H9 (cell line): ENCODE results near the gene SLC6A3. TPM values are rescaled to one million over a fixed set of nuclear protein-coding genes. Genes with fewer than 3 reads are reported as not detected.

ENCODE experiments used
- DNase-seq: peaks from one replicate; pipeline ENCODE4 v3.0.0-alpha.2; 2017
- H2AFZ ChIP-seq: one replicate; pipeline ENCODE4 v1.6.1; 2013; ENCODE audit warnings: mild to moderate bottlenecking, low read length, control low read depth, moderate library complexity
- H2AK5ac ChIP-seq: 2 replicates; pipeline ENCODE4 v1.6.1; 2013; ENCODE audit warnings: low read length, control low read depth, mixed read lengths; ENCODE audit not compliant: insufficient read length
- H2BK120ac ChIP-seq: one replicate; pipeline ENCODE4 v1.6.1; 2013; ENCODE audit warnings: low read depth, mild to moderate bottlenecking, low read length, control low read depth, inconsistent platforms; ENCODE audit not compliant: poor library complexity, severe bottlenecking
- H2BK12ac ChIP-seq: 2 replicates; pipeline ENCODE4 v1.6.1; 2013; ENCODE audit warnings: low read length, control low read depth, mixed read lengths, low read depth; ENCODE audit not compliant: insufficient read length
- H2BK15ac ChIP-seq: 2 replicates; pipeline ENCODE4 v1.6.1; 2013; ENCODE audit warnings: low read depth, low read length, control low read depth
- H2BK20ac ChIP-seq: one replicate; pipeline ENCODE4 v1.6.1; 2013; ENCODE audit warnings: low read depth, mild to moderate bottlenecking, low read length, control low read depth, inconsistent platforms; ENCODE audit not compliant: poor library complexity, severe bottlenecking
- H2BK5ac ChIP-seq: 2 replicates; pipeline ENCODE4 v1.6.1; 2013; ENCODE audit warnings: low read length, control low read depth, mixed read lengths; ENCODE audit not compliant: insufficient read length
- H3K14ac ChIP-seq: 2 replicates; pipeline ENCODE4 v1.6.1; 2013; ENCODE audit warnings: low read length, control low read depth; ENCODE audit not compliant: insufficient read depth
- H3K18ac ChIP-seq: 2 replicates; pipeline ENCODE4 v1.6.1; 2013; ENCODE audit warnings: low read depth, mild to moderate bottlenecking, mixed read lengths, low read length, control low read depth; ENCODE audit not compliant: insufficient read length
- H3K23ac ChIP-seq: 2 replicates; pipeline ENCODE4 v1.6.1; 2013; ENCODE audit warnings: low read length, control low read depth, mixed read lengths, low read depth; ENCODE audit not compliant: insufficient read length
- H3K23me2 ChIP-seq: 2 replicates; pipeline ENCODE4 v1.6.1; 2013; ENCODE audit warnings: low read depth, mild to moderate bottlenecking, mixed read lengths, low read length, control low read depth; ENCODE audit not compliant: insufficient read length, poor library complexity, severe bottlenecking
- H3K27ac ChIP-seq: 2 replicates; pipeline ENCODE4 v1.5.1; 2013; ENCODE audit warnings: low read length, control low read depth, mixed read lengths, low read depth; ENCODE audit not compliant: insufficient read length
- H3K27me3 ChIP-seq: 2 replicates; pipeline ENCODE4 v1.6.1; 2013; ENCODE audit warnings: low read length, control low read depth, inconsistent platforms; ENCODE audit not compliant: insufficient read depth
- H3K4ac ChIP-seq: 2 replicates; pipeline ENCODE4 v1.6.1; 2013; ENCODE audit warnings: low read depth, mild to moderate bottlenecking, control low read depth, inconsistent platforms, low read length, moderate library complexity
- H3K4me1 ChIP-seq: 2 replicates; pipeline ENCODE4 v1.6.1; 2013; ENCODE audit warnings: low read length, control low read depth, inconsistent platforms; ENCODE audit not compliant: insufficient read depth
- H3K4me2 ChIP-seq: 2 replicates; pipeline ENCODE4 v1.6.1; 2013; ENCODE audit warnings: low read length, control low read depth, mixed read lengths; ENCODE audit not compliant: insufficient read length, insufficient read depth
- H3K56ac ChIP-seq: 2 replicates; pipeline ENCODE4 v1.6.1; 2013; ENCODE audit warnings: low read depth, mild to moderate bottlenecking, mixed read lengths, low read length, control low read depth; ENCODE audit not compliant: insufficient read length
- H3K79me1 ChIP-seq: 2 replicates; pipeline ENCODE4 v1.6.1; 2013; ENCODE audit warnings: low read depth, mild to moderate bottlenecking, moderate library complexity, low read length, control low read depth, inconsistent platforms; ENCODE audit not compliant: insufficient read depth, poor library complexity, severe bottlenecking
- H3K79me2 ChIP-seq: 2 replicates; pipeline ENCODE4 v1.6.1; 2013; ENCODE audit warnings: low read length, control low read depth, inconsistent platforms; ENCODE audit not compliant: insufficient read depth
- H3K9ac ChIP-seq: 2 replicates; pipeline ENCODE4 v1.6.1; 2013; ENCODE audit warnings: low read length, control low read depth, mixed read lengths; ENCODE audit not compliant: insufficient read length; ENCODE audit errors: extremely low read depth
- H3K9me3 ChIP-seq: one replicate; pipeline ENCODE4 v1.6.1; 2013; ENCODE audit warnings: low read depth, low read length, inconsistent platforms; ENCODE audit not compliant: control insufficient read depth
- H3T11ph ChIP-seq: one replicate; pipeline ENCODE4 v1.6.1; 2013; ENCODE audit warnings: mild to moderate bottlenecking, low read length, control low read depth, inconsistent platforms
- H4K20me1 ChIP-seq: one replicate; pipeline ENCODE4 v1.6.1; 2013; ENCODE audit not compliant: control insufficient read depth, insufficient read length, insufficient read depth
- H4K5ac ChIP-seq: 2 replicates; pipeline ENCODE4 v1.6.1; 2013; ENCODE audit warnings: low read depth, mild to moderate bottlenecking, mixed read lengths, low read length, control low read depth; ENCODE audit not compliant: insufficient read length
- H4K8ac ChIP-seq: replicated peaks from 2 replicates; pipeline ENCODE4 v1.6.1; 2013; ENCODE audit warnings: low read length, control low read depth, mixed read lengths, low read depth; ENCODE audit not compliant: insufficient read length
- H4K91ac ChIP-seq: 2 replicates; pipeline ENCODE4 v1.6.1; 2013; ENCODE audit warnings: low read depth, mild to moderate bottlenecking, moderate library complexity, mixed read lengths, low read length, control low read depth; ENCODE audit not compliant: insufficient read length
- H3K27ac Mint-ChIP-seq, 3 experiments: 2 replicates in 2 of 3; 3 replicates in 1 of 3; pipeline ENCODE4 v1.8.0; 2020 to 2021; ENCODE audit warnings: mixed read lengths in 3 of 3, mild to moderate bottlenecking in 1 of 3, moderate library complexity in 1 of 3
- H3K27me3 Mint-ChIP-seq: 2 replicates; pipeline ENCODE4 v1.8.0; 2021; ENCODE audit warnings: low read depth, mild to moderate bottlenecking, moderate library complexity, mixed read lengths
- H3K36me3 Mint-ChIP-seq, 3 experiments: 2 replicates in 2 of 3; 3 replicates in 1 of 3; pipeline ENCODE4 v1.8.0; 2020 to 2021; ENCODE audit warnings: low read depth in 3 of 3, mixed read lengths in 3 of 3; ENCODE audit not compliant: insufficient read depth in 1 of 3
- H3K4me1 Mint-ChIP-seq, 2 experiments: 2 replicates each; pipeline ENCODE4 v1.8.0; 2020; ENCODE audit warnings: mixed read lengths in 2 of 2
- H3K4me3 Mint-ChIP-seq, 2 experiments: 2 replicates in 1 of 2; 3 replicates in 1 of 2; pipeline ENCODE4 v1.8.0; 2020 to 2021; ENCODE audit warnings: mild to moderate bottlenecking in 2 of 2, mixed read lengths in 2 of 2, moderate library complexity in 1 of 2
- H3K9me3 Mint-ChIP-seq, 2 experiments: 2 replicates in 1 of 2; 3 replicates in 1 of 2; pipeline ENCODE4 v1.8.0; 2020; ENCODE audit warnings: mild to moderate bottlenecking in 2 of 2, mixed read lengths in 2 of 2, moderate library complexity in 1 of 2
- WGBS: extraction: QIAGEN DNeasy Blood & Tissue Kit; methylation state at CpG from one replicate; pipeline ENCODE4 v1.1.7; 2013; ENCODE audit warnings: missing lambda C conversion rate, low lambda C conversion rate, mixed read lengths; ENCODE audit not compliant: insufficient read length; ENCODE audit errors: extremely low coverage; 5-methylcytosine and 5-hydroxymethylcytosine counted together
- total RNA-seq: library from RNA; stranded (reverse); gene quantifications from 2 replicates; pipeline ENCODE4 v1.2.1, GENCODE V29; 2021
- TF ChIP-seq, protein P1 (sequence below): fragments of 200-600 bp; sonication (generic); conservative IDR thresholded peaks from 3 replicates; pipeline ENCODE4 v1.8.0; 2021; ENCODE audit warnings: antibody characterized with exemption, mild to moderate bottlenecking

The SLC6A3 gene
- total RNA-seq, 1 experiment from 2014 or later = 0.61 TPM

DNA sequence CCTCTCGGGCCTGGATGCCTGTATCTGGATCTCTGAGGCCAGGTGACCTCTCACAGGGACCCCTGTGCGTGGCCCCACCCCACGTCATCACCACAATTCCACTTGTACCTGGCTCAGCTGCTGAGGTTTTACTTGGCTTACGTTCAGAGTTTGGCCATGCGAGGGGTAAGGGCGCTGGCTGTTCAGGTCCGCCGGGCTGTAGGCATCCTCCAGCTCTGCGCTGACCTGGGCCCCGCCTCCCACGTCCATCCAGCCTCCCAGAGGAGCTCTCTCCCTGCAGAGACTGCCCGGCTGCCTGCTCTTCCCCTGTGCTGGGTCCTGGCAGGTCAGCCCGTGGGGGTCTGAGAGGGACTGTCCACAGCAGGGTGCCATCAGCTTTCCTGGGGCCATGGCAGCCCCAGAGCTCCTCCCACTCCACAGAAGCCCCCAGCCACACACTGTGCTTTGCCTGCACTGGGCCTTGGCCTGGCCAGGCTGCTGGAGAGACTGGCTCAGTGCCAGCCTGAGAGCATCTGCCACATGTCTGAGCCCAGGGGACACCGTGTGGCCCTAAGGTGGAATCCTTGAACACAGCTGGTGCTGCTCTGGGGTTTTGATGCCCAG lies 43.6 kb downstream of the SLC6A3 start:
- Histone ChIP-seq H3K79me2 (no peaks in the 10 kb centered on the region), H3K56ac (no peak overlapping the region), H3K23ac (no peak overlapping the region), H2BK15ac (no peak overlapping the region), H3K9ac (no peak overlapping the region), H4K5ac (no peak overlapping the region), H3K4me1 (no peaks in the 10 kb centered on the region), H3K18ac (no peak overlapping the region), H3K27ac (no peak overlapping the region), H3K4me2 (no peak overlapping the region), H4K20me1 (no peaks in the 10 kb centered on the region), H2BK5ac (no peak overlapping the region), H3T11ph (no peak overlapping the region), H4K91ac (no peak overlapping the region), H2AFZ (no peak overlapping the region), H3K79me1 (no peaks in the 10 kb centered on the region), H3K27me3 (no peaks in the 10 kb centered on the region), H2BK120ac (no peak overlapping the region), H3K9me3 (no peaks in the 10 kb centered on the region), H2BK20ac (no peak overlapping the region), H4K8ac (no peak overlapping the region), H2AK5ac (no peak overlapping the region), H3K23me2 (no peaks in the 10 kb centered on the region), H2BK12ac (no peak overlapping the region), H3K4ac (no peak overlapping the region), H3K14ac (no peak overlapping the region; the same call in 1 of the 2 replicates)
- no peaks in the 10 kb centered on the region; a peak in 1 of 7 replicates for H3K36me3 Mint-ChIP-seq
- H3K27ac Mint-ChIP-seq = no peak overlapping the region
- H3K27me3 Mint-ChIP-seq = peaks cover 22% of the 10 kb centered on the region
- no CpG with 5 or more reads among the region's 14 CpGs for WGBS
- TF ChIP-seq, protein P1, sequence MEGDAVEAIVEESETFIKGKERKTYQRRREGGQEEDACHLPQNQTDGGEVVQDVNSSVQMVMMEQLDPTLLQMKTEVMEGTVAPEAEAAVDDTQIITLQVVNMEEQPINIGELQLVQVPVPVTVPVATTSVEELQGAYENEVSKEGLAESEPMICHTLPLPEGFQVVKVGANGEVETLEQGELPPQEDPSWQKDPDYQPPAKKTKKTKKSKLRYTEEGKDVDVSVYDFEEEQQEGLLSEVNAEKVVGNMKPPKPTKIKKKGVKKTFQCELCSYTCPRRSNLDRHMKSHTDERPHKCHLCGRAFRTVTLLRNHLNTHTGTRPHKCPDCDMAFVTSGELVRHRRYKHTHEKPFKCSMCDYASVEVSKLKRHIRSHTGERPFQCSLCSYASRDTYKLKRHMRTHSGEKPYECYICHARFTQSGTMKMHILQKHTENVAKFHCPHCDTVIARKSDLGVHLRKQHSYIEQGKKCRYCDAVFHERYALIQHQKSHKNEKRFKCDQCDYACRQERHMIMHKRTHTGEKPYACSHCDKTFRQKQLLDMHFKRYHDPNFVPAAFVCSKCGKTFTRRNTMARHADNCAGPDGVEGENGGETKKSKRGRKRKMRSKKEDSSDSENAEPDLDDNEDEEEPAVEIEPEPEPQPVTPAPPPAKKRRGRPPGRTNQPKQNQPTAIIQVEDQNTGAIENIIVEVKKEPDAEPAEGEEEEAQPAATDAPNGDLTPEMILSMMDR = no peak
- no peak for DNase-seq
- no peak overlapping the region for H3K4me3 Mint-ChIP-seq
- no peaks in the 10 kb centered on the region for H3K9me3 Mint-ChIP-seq
- peaks cover under 1 to 11% of the 10 kb centered on the region in 2 experiments for H3K4me1 Mint-ChIP-seq
